ENCODE results near the gene MAN2B2.

GRCh38 chr4:6546681-6547447 lies 28.1 kb upstream of the MAN2B2 start:
- peak in 5 of 7 experiments; percentile 55 to 82 (median 78) for TF ChIP-seq CTCF (IDR thresholded peaks at IDR 0.05)
- TF ChIP-seq POLR2A (IDR thresholded peaks at IDR 0.05): no peak
